Keratinocyte (primary cell): ENCODE data around the gene PHF2. TPM values are rescaled to one million over a fixed set of nuclear protein-coding genes. Genes with fewer than 3 reads are reported as not detected.

Experiments used
- DNase-seq: peaks from one replicate; pipeline ENCODE4 v3.0.0-alpha.2; 2011; ENCODE audit warnings: low read depth, missing footprints, low spot score
- FAIRE-seq: peaks from 2 replicates; lab custom pipeline; 2011; peaks lifted over from hg19 to GRCh38; lab: Jason Lieb, UNC
- H2AFZ ChIP-seq: 2 replicates; pipeline ENCODE4 v1.6.0; 2012; ENCODE audit warnings: low read length, control low read depth, inconsistent platforms; ENCODE audit not compliant: control insufficient read depth
- H3K27ac ChIP-seq: 2 replicates; pipeline ENCODE4 v1.5.1; 2011; ENCODE audit warnings: low read length; ENCODE audit not compliant: control insufficient read depth, insufficient read depth
- H3K27me3 ChIP-seq: 3 replicates; pipeline ENCODE4 v1.6.0; 2011; ENCODE audit warnings: low read length; ENCODE audit not compliant: control insufficient read depth, insufficient read depth; ENCODE audit errors: extremely low read depth
- H3K36me3 ChIP-seq, 2 experiments: 2 replicates in 1 of 2; 3 replicates in 1 of 2; pipeline ENCODE4 v1.5.1; 2011; ENCODE audit warnings: low read length in 2 of 2, mild to moderate bottlenecking in 1 of 2; ENCODE audit not compliant: control insufficient read depth in 2 of 2, insufficient read depth in 2 of 2; ENCODE audit errors: extremely low read depth in 1 of 2
- H3K4me1 ChIP-seq: 3 replicates; pipeline ENCODE4 v1.5.1; 2011; ENCODE audit warnings: low read length; ENCODE audit not compliant: control insufficient read depth, insufficient read depth; ENCODE audit errors: extremely low read depth
- H3K4me2 ChIP-seq: 3 replicates; pipeline ENCODE4 v1.6.0; 2011; ENCODE audit warnings: low read depth, low read length; ENCODE audit not compliant: control insufficient read depth, insufficient read depth; ENCODE audit errors: extremely low read depth
- H3K4me3 ChIP-seq, 3 experiments: fragments of 200-600 bp in 1 of 3; sonication (generic) in 1 of 3; 2 replicates in 2 of 3; 3 replicates in 1 of 3; pipeline ENCODE4 v1.5.1; 2011 to 2016; ENCODE audit warnings: low read length in 3 of 3, mild to moderate bottlenecking in 3 of 3, control low read depth in 2 of 3, inconsistent platforms in 1 of 3, low read depth in 1 of 3, mixed read lengths in 1 of 3, mixed run types in 1 of 3, moderate library complexity in 1 of 3; ENCODE audit not compliant: control insufficient read depth in 2 of 3, insufficient read depth in 2 of 3; ENCODE audit errors: extremely low read depth in 1 of 3
- H3K79me2 ChIP-seq: 2 replicates; pipeline ENCODE4 v1.6.0; 2012; ENCODE audit warnings: low read length; ENCODE audit not compliant: control insufficient read depth, insufficient read depth
- H3K9ac ChIP-seq: 3 replicates; pipeline ENCODE4 v1.6.0; 2011; ENCODE audit warnings: low read length; ENCODE audit not compliant: control insufficient read depth, insufficient read depth; ENCODE audit errors: extremely low read depth
- H3K9me1 ChIP-seq: 3 replicates; pipeline ENCODE4 v1.6.0; 2011; ENCODE audit warnings: low read length; ENCODE audit not compliant: control insufficient read depth, insufficient read depth; ENCODE audit errors: extremely low read depth
- H3K9me3 ChIP-seq: 2 replicates; pipeline ENCODE4 v1.5.1; 2012; ENCODE audit warnings: low read depth, low read length; ENCODE audit not compliant: control insufficient read depth
- H4K20me1 ChIP-seq: 3 replicates; pipeline ENCODE4 v1.6.0; 2011; ENCODE audit warnings: low read length; ENCODE audit not compliant: control insufficient read depth, insufficient read depth; ENCODE audit errors: extremely low read depth
- EZH2 ChIP-seq: IDR thresholded peaks from one replicate; pipeline ENCODE4 v1.6.1; 2012; ENCODE audit warnings: inconsistent platforms, mild to moderate bottlenecking, low read length, moderate library complexity
- dilution Hi-C: fragments of 300-500 bp; cut with MboI; formaldehyde crosslinking; loops from one replicate; pipeline ENCODE4 v1.7.0; 2020; ENCODE audit warnings: low sequenced_read_pairs; ENCODE audit not compliant: extremely low pct_ligation_motif_present
- polyA plus RNA-seq, 5 experiments: library from polyadenylated mRNA; depleted of rRNA in 3 of 5; stranded (reverse) in 3 of 5; stranded (forward) in 1 of 5; unstranded in 1 of 5; fragments of >200 nt; gene quantifications; 1 replicate in 1 of 5; 2 replicates in 3 of 5; 3 replicates in 1 of 5; pipeline versions ENCODE4 v1.2.1 to v1.2.3, GENCODE V29; 2011 to 2012; ENCODE audit warnings: missing spikeins in 2 of 5, low read depth in 1 of 5, low replicate concordance in 1 of 5
- TF ChIP-seq, protein P1 (sequence below), 3 experiments: IDR thresholded peaks in 1 of 3; conservative IDR thresholded peaks in 1 of 3; optimal IDR thresholded peaks in 1 of 3; 2 replicates in 2 of 3; 3 replicates in 1 of 3; pipeline versions ENCODE3 to v1.5.1; 2011; ENCODE audit warnings: low read length in 3 of 3, mild to moderate bottlenecking in 3 of 3, moderate library complexity in 2 of 3, control low read depth in 1 of 3, inconsistent platforms in 1 of 3; ENCODE audit not compliant: insufficient read depth in 2 of 3; ENCODE audit errors: extremely low read depth in 1 of 3

Gene PHF2
- polyA plus RNA-seq, 1 donor (not counting 4 experiments of a cell fraction or from before 2014, with no cell fraction given): 5.1 TPM

DNA sequence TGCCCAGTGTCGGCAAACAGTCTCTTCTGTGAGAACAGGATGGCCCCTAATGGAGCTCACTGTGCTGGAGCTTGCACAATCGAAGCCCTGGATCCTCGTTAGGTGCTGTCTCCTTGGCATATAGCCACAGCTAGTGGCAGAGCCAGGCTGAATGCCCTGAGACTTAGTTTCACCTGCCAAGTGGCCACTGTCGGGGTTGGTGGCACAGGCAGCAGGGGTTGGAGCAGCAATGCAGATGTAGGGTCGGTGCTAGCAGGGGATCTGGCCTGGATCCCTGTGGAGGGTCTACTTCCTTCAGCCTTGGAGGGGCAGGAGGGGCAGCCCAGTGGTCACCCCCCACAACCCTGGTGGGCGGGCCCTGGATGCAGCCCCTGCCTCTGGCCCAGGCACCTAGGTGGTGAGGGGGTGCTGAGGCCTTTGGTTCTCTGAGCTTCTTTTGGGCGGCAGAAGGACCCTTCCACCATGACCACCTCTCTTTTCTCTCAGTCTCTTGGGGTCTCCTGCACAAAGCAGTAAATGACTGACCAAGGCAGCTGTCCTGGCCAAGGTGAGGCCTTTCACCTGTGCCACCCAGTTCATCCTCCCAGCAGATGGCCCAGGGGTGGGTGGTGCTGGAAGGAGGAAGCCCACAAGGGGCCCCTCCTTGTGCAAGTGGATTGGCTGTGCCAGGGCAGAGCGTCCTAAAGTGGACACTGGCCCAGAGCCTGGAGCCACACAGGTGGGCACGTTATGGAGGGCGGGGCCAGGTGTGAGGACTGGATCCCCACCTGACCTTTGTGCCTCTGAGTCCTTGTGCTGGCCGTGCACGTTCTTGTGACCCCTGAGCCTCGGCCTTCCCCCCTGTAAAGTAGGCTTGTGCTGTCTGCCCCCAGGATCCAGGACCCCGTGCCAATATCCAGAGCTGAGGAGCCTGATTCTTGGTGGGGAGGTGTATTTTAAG, 44.8 kb downstream of the PHF2 start:
- no peak overlapping the region for H3K9ac ChIP-seq
- H3K4me3 ChIP-seq: no peak overlapping the region
- no peaks in the 10 kb centered on the region for H3K4me1 ChIP-seq
- H3K27me3 ChIP-seq: no peaks in the 10 kb centered on the region
- H4K20me1 ChIP-seq: no peaks in the 10 kb centered on the region
- no peaks in the 10 kb centered on the region for H3K9me3 ChIP-seq
- no peaks in the 10 kb centered on the region for H3K9me1 ChIP-seq
- no peak for TF ChIP-seq EZH2
- TF ChIP-seq, protein P1, sequence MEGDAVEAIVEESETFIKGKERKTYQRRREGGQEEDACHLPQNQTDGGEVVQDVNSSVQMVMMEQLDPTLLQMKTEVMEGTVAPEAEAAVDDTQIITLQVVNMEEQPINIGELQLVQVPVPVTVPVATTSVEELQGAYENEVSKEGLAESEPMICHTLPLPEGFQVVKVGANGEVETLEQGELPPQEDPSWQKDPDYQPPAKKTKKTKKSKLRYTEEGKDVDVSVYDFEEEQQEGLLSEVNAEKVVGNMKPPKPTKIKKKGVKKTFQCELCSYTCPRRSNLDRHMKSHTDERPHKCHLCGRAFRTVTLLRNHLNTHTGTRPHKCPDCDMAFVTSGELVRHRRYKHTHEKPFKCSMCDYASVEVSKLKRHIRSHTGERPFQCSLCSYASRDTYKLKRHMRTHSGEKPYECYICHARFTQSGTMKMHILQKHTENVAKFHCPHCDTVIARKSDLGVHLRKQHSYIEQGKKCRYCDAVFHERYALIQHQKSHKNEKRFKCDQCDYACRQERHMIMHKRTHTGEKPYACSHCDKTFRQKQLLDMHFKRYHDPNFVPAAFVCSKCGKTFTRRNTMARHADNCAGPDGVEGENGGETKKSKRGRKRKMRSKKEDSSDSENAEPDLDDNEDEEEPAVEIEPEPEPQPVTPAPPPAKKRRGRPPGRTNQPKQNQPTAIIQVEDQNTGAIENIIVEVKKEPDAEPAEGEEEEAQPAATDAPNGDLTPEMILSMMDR (optimal IDR thresholded peaks at IDR 0.05 in 1 of 3, IDR thresholded peaks at IDR 0.05 in 1 of 3, conservative IDR thresholded peaks at IDR 0.05 in 1 of 3; ENCODE audit: extremely low read depth in 1 of 3, insufficient read depth in 2 of 3, low read length in 3 of 3): no peak
- FAIRE-seq (no peak), DNase-seq (no peak)
- H3K4me2 ChIP-seq: no peak overlapping the region
- H3K36me3 ChIP-seq: peaks cover 0 to 3% of the 10 kb centered on the region in 2 experiments
- dilution Hi-C loops: no loop called here
- H3K79me2 ChIP-seq: peaks cover 40% of the 10 kb centered on the region
- H2AFZ ChIP-seq: no peak overlapping the region
- H3K27ac ChIP-seq: no peak overlapping the region

DNA sequence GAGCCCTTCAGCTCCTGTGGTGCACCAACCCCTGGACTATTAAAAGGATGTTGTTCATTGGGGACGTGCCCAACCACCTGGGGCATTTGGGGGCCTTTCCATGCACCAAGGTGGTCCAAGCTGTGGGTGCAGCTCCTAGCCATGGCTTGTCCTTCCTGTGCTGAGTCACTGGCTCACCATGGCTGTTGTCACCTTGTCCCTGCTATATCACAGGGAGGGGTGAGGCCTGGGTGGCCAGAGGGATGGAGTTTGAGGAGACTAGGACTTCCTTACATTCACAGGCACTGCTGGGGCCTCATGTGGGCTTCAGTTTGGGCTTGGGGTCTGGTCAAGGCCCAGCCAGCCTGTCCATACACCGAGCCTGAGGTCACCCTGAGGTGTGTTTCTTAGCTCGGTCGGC, 45.5 kb downstream of the PHF2 start:
- peaks cover 0 to 3% of the 10 kb centered on the region in 2 experiments for H3K36me3 ChIP-seq
- TF ChIP-seq, protein P1 (optimal IDR thresholded peaks at IDR 0.05 in 1 of 3, IDR thresholded peaks at IDR 0.05 in 1 of 3, conservative IDR thresholded peaks at IDR 0.05 in 1 of 3; ENCODE audit: extremely low read depth in 1 of 3, insufficient read depth in 2 of 3, low read length in 3 of 3): no peak
- TF ChIP-seq EZH2: no peak
- no peak overlapping the region for H3K9ac ChIP-seq
- peaks cover 40% of the 10 kb centered on the region for H3K79me2 ChIP-seq
- H3K4me3 ChIP-seq: no peak overlapping the region
- no peaks in the 10 kb centered on the region for H3K9me1 ChIP-seq
- no peak overlapping the region for H3K4me2 ChIP-seq
- H4K20me1 ChIP-seq: no peaks in the 10 kb centered on the region
- no peaks in the 10 kb centered on the region for H3K27me3 ChIP-seq
- no peaks in the 10 kb centered on the region for H3K4me1 ChIP-seq
- no peak overlapping the region for H3K27ac ChIP-seq
- DNase-seq (no peak), FAIRE-seq (no peak)
- H3K9me3 ChIP-seq: no peaks in the 10 kb centered on the region
- H2AFZ ChIP-seq: no peak overlapping the region
- dilution Hi-C loops: no loop called here
